Endothelial cell of umbilical vein (primary cell): ENCODE data around the gene ERN2. TPM values are rescaled to one million over a fixed set of nuclear protein-coding genes. Genes with fewer than 3 reads are reported as not detected.

Experiments used
- Bru-seq: library from RNA; stranded (reverse); fragments of 400-500 nt; gene quantifications from one replicate; lab custom pipeline; 2021; lab: Mats Ljungman, UMichigan
- BruChase-seq, 2 experiments: library from RNA; stranded (reverse); fragments of 400-500 nt; gene quantifications; one replicate each; lab custom pipeline; 2021; lab: Mats Ljungman, UMichigan
- BruUV-seq: library from RNA; stranded (reverse); fragments of 400-500 nt; replicated peaks from 2 replicates; lab custom pipeline; 2021; lab: Mats Ljungman, UMichigan
- CTCF ChIA-PET: fragments of 300-600, 350-600 bp; sonication (Branson Sonifier 250); formaldehyde crosslinking; loops from one replicate; lab custom pipeline; 2021; ENCODE audit warnings: antibody characterized with exemption, inconsistent platforms; lab: Charles Lee
- POLR2A ChIA-PET: fragments of 300-600, 350-600 bp; sonication (Branson Sonifier 250); formaldehyde crosslinking; loops from one replicate; lab custom pipeline; 2021; ENCODE audit warnings: antibody characterized with exemption, inconsistent platforms; lab: Charles Lee
- DNase-seq: peaks from one replicate; pipeline ENCODE4 v3.0.0-alpha.2; 2011; ENCODE audit warnings: low read depth, low spot score
- FAIRE-seq: peaks from 2 replicates; lab custom pipeline; 2011; peaks lifted over from hg19 to GRCh38; lab: Jason Lieb, UNC
- H2AFZ ChIP-seq: 2 replicates; pipeline ENCODE4 v1.6.0; 2012; ENCODE audit warnings: low read depth, low read length, control low read depth, inconsistent platforms
- H3K27ac ChIP-seq: 2 replicates; pipeline ENCODE4 v1.5.1; 2011; ENCODE audit warnings: low read depth, mild to moderate bottlenecking, control low read depth, low read length, moderate library complexity; ENCODE audit not compliant: insufficient read depth
- H3K27me3 ChIP-seq, 2 experiments: 2 replicates each; pipeline versions ENCODE4 v1.6.0 to v1.6.1; 2011; ENCODE audit warnings: low read length in 2 of 2, mixed read lengths in 1 of 2; ENCODE audit not compliant: control insufficient read depth in 2 of 2, insufficient read depth in 2 of 2
- H3K36me3 ChIP-seq, 2 experiments: 2 replicates in 1 of 2; 3 replicates in 1 of 2; pipeline ENCODE4 v1.5.1; 2011; ENCODE audit warnings: low read length in 2 of 2, mild to moderate bottlenecking in 1 of 2, moderate library complexity in 1 of 2; ENCODE audit not compliant: control insufficient read depth in 2 of 2, insufficient read depth in 2 of 2; ENCODE audit errors: extremely low read depth in 1 of 2
- H3K4me1 ChIP-seq: 3 replicates; pipeline ENCODE4 v1.5.1; 2011; ENCODE audit warnings: mild to moderate bottlenecking, low read length; ENCODE audit not compliant: control insufficient read depth, insufficient read depth; ENCODE audit errors: extremely low read depth
- H3K4me2 ChIP-seq: 2 replicates; pipeline ENCODE4 v1.6.1; 2011; ENCODE audit warnings: low read length, control low read depth, mixed read lengths; ENCODE audit not compliant: insufficient read depth
- H3K4me3 ChIP-seq, 3 experiments: fragments of 200-600 bp in 1 of 3; sonication (generic), shearing (Covaris generic) in 1 of 3; replicated peaks in 1 of 3; 2 replicates each; pipeline ENCODE4 v1.5.1; 2011 to 2016; ENCODE audit warnings: control low read depth in 3 of 3, low read length in 3 of 3, mild to moderate bottlenecking in 2 of 3, inconsistent platforms in 1 of 3, low read depth in 1 of 3, moderate library complexity in 1 of 3; ENCODE audit not compliant: insufficient read depth in 1 of 3
- H3K79me2 ChIP-seq: 2 replicates; pipeline ENCODE4 v1.6.0; 2012; ENCODE audit warnings: low read length, inconsistent platforms; ENCODE audit not compliant: control insufficient read depth, insufficient read depth
- H3K9ac ChIP-seq: replicated peaks from 2 replicates; pipeline ENCODE3; 2011; ENCODE audit warnings: low read length, control low read depth; ENCODE audit not compliant: insufficient read depth; ENCODE audit errors: extremely low read depth
- H3K9me1 ChIP-seq: replicated peaks from 3 replicates; pipeline ENCODE4 v1.6.0; 2011; ENCODE audit warnings: mild to moderate bottlenecking, low read length; ENCODE audit not compliant: control insufficient read depth, insufficient read depth; ENCODE audit errors: extremely low read depth
- H3K9me3 ChIP-seq: replicated peaks from 2 replicates; pipeline ENCODE4 v1.5.1; 2012; ENCODE audit warnings: low read length, inconsistent platforms; ENCODE audit not compliant: control insufficient read depth, insufficient read depth
- H4K20me1 ChIP-seq: replicated peaks from 2 replicates; pipeline ENCODE3; 2011; ENCODE audit warnings: mild to moderate bottlenecking, low read length; ENCODE audit not compliant: control insufficient read depth, insufficient read depth; ENCODE audit errors: extremely low read depth
- CTCF ChIP-seq, 2 donors: IDR thresholded peaks; 1 replicate in 1 of 2; 2 replicates in 1 of 2; pipeline ENCODE4 v1.5.1; 2011; ENCODE audit warnings: low read length in 2 of 2, mild to moderate bottlenecking in 2 of 2, moderate library complexity in 2 of 2, control low read depth in 1 of 2, inconsistent platforms in 1 of 2, low read depth in 1 of 2; ENCODE audit not compliant: insufficient read depth in 1 of 2; ENCODE audit errors: extremely low read depth in 1 of 2
- FOS ChIP-seq: IDR thresholded peaks from 2 replicates; pipeline ENCODE4 v1.6.1; 2011; ENCODE audit warnings: mild to moderate bottlenecking, low read length, moderate library complexity, borderline replicate concordance; ENCODE audit not compliant: insufficient read depth
- GATA2 ChIP-seq: IDR thresholded peaks from 2 replicates; pipeline ENCODE4 v1.7.0; 2011; ENCODE audit warnings: low read depth, mild to moderate bottlenecking, moderate library complexity, mixed read lengths, low read length; ENCODE audit not compliant: insufficient read length, insufficient read depth
- JUN ChIP-seq: IDR thresholded peaks from 2 replicates; pipeline ENCODE4 v1.6.1; 2011; ENCODE audit warnings: borderline replicate concordance, low read depth; ENCODE audit not compliant: insufficient read length, insufficient read depth
- MYC ChIP-seq: IDR thresholded peaks from one replicate; pipeline ENCODE4 v1.6.1; 2011; ENCODE audit warnings: mild to moderate bottlenecking, low read depth, low read length
- POLR2AphosphoS5 ChIP-seq: IDR thresholded peaks from 2 replicates; pipeline ENCODE4 v1.6.1; 2012; ENCODE audit warnings: low read depth, mild to moderate bottlenecking, control low read depth, low read length, moderate library complexity; ENCODE audit not compliant: insufficient read depth
- dilution Hi-C: fragments of 300-500 bp; cut with MboI; formaldehyde crosslinking; loops from one replicate; pipeline ENCODE4 v1.15.0; 2019; ENCODE audit warnings: low sequenced_read_pairs; ENCODE audit not compliant: extremely low pct_ligation_motif_present
- intact Hi-C: fragments of 100-400 bp; cut with micrococcal nuclease; formaldehyde crosslinking; loops from one replicate; pipeline ENCODE4 v1.10.0; 2022
- long read RNA-seq: library from polyadenylated mRNA; stranded (forward); transcript quantifications from one replicate; pipeline ENCODE4 v2.0.0, GENCODE V29; 2021
- polyA minus RNA-seq, 3 experiments: library from RNA; depleted of rRNA, polyadenylated mRNA; stranded (reverse); fragments of >200 nt; gene quantifications; 1 replicate in 1 of 3; 2 replicates in 2 of 3; pipeline ENCODE4 v1.2.3, GENCODE V29; 2011
- polyA plus RNA-seq, 4 experiments: library from polyadenylated mRNA; depleted of rRNA in 3 of 4; stranded (reverse) in 3 of 4; unstranded in 1 of 4; fragments of >200 nt; gene quantifications; 2 replicates each; pipeline versions ENCODE4 v1.2.1 to v1.2.3, GENCODE V29; 2011 to 2012; ENCODE audit warnings: missing spikeins in 1 of 4
- total RNA-seq: library from RNA; stranded (reverse); gene quantifications from 2 replicates; pipeline ENCODE4 v1.2.3, GENCODE V29; 2021
- TF ChIP-seq, protein P1 (sequence below): IDR thresholded peaks from 2 replicates; pipeline ENCODE4 v1.6.1; 2011; ENCODE audit not compliant: insufficient read depth, insufficient read length

Gene ERN2
- total RNA-seq (not detected in 2 replicates), polyA plus RNA-seq (0.15 TPM in 1 of 2 replicates, not detected in the other), polyA minus RNA-seq (0.29 TPM in 1 of 2 replicates, not detected in the other), Bru-seq, nascent RNA (not detected), BruChase-seq, experiment 1, labeled RNA remaining after a 6-hour chase (not detected), BruChase-seq, experiment 2, labeled RNA remaining after a 2-hour chase (not detected)
- not detected in 2 replicates for polyA plus RNA-seq (2011; cell fraction: cytosol; rRNA removed)
- 0.15 TPM in 1 of 2 replicates, not detected in the other for polyA plus RNA-seq (2011; cell fraction: nucleus; rRNA removed)
- polyA plus RNA-seq (2012): not detected in 2 replicates
- not detected for polyA minus RNA-seq (2011; cell fraction: cytosol; rRNA and poly(A)+ RNA removed)
- not detected in 2 replicates for polyA minus RNA-seq (2011; cell fraction: nucleus; rRNA and poly(A)+ RNA removed)
- long read RNA-seq: 0 reads

GRCh38 chr16:23712976-23713375 lies at the start of gene ERN2:
Gene ERN2 (minus strand): TSS chr16:23713222. CDS start chr16:23713187, 35 bp downstream.
- H3K9me1 ChIP-seq: no peaks in the 10 kb centered on the region
- no peak for FAIRE-seq
- BruUV-seq: no TSS peak
- H2AFZ ChIP-seq: no peak within 1 kb of the TSS
- DNase-seq: no peak
- no peak within 1 kb of the TSS for H3K4me2 ChIP-seq
- intact Hi-C loops: no loop called here
- no peak within 1 kb of the TSS for H3K9ac ChIP-seq
- no peak within 1 kb of the TSS for H3K27ac ChIP-seq
- CTCF ChIA-PET: no interaction called here
- H3K27me3 ChIP-seq: peaks cover 13 to 20% of the 10 kb centered on the region in 2 experiments
- dilution Hi-C loops: no loop called here
- H4K20me1 ChIP-seq: no peaks in the 10 kb centered on the region
- POLR2A ChIA-PET: no interaction called here
- no peak within 1 kb of the TSS for H3K4me3 ChIP-seq
- no peaks in the 10 kb centered on the region for H3K4me1 ChIP-seq
- H3K36me3 ChIP-seq: no peaks in the 10 kb centered on the region
- H3K9me3 ChIP-seq: no peaks in the 10 kb centered on the region
- H3K79me2 ChIP-seq: no peaks in the 10 kb centered on the region
- no peak for TF ChIP-seq MYC
- TF ChIP-seq CTCF (IDR thresholded peaks at IDR 0.05; ENCODE audit: extremely low read depth in 1 of 2, insufficient read depth in 1 of 2, low read depth in 1 of 2, low read length in 2 of 2): no peak
- no peak for TF ChIP-seq FOS
- no peak for TF ChIP-seq GATA2
- no peak for TF ChIP-seq JUN
- TF ChIP-seq, protein P1, sequence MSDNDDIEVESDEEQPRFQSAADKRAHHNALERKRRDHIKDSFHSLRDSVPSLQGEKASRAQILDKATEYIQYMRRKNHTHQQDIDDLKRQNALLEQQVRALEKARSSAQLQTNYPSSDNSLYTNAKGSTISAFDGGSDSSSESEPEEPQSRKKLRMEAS: no peak
- no peak for TF ChIP-seq POLR2AphosphoS5
